ENCODE measurements around the gene MARS2. TPM values are rescaled to one million over a fixed set of nuclear protein-coding genes. Genes with fewer than 3 reads are reported as not detected.
A peak's percentile ranks its signal among the peaks of the same experiment; 100 is the strongest.

MARS2 gene
- total RNA-seq, 4 donors from 2014 or later: 9.9 to 14.5 (median 12.3) TPM

GRCh38 chr2:197669077-197669476 lies 36.1 kb upstream of the MARS2 start:
- Histone ChIP-seq H3K4me3 (no peak overlapping the region), H3K27me3 (no peaks in the 10 kb centered on the region), H3K4me1 (no peaks in the 10 kb centered on the region), H3K9me3 (peaks cover 0 to 18% (median 0%) of the 10 kb centered on the region in 3 donors), H3K27ac (no peak overlapping the region), H3K36me3 (no peaks in the 10 kb centered on the region)
- no peak for TF ChIP-seq CTCF (IDR thresholded peaks at IDR 0.05)
- TF ChIP-seq POLR2A (IDR thresholded peaks at IDR 0.05): no peak
- intact Hi-C loops (cut with DNase I): no loop called here
- no peak for DNase-seq

GRCh38 chr2:197672371-197672893 lies 32.7 kb upstream of the MARS2 start:
- Histone ChIP-seq H3K9me3 (no peaks in the 10 kb centered on the region), H3K36me3 (no peaks in the 10 kb centered on the region), H3K27me3 (no peaks in the 10 kb centered on the region), H3K27ac (no peak overlapping the region), H3K4me3 (no peak overlapping the region), H3K4me1 (no peaks in the 10 kb centered on the region)
- WGBS, 2 donors: 58 to 77% methylated on average over 1 of the region's 1 CpG
- intact Hi-C loops (cut with DNase I): no loop called here
- TF ChIP-seq POLR2A (IDR thresholded peaks at IDR 0.05) (no peak), CTCF (IDR thresholded peaks at IDR 0.05) (no peak)
- DNase-seq: no peak

GRCh38 chr2:197673106-197673505 lies 32.1 kb upstream of the MARS2 start:
- H3K9me3 ChIP-seq: no peaks in the 10 kb centered on the region
- H3K4me1 ChIP-seq: no peaks in the 10 kb centered on the region
- H3K27ac ChIP-seq: no peak overlapping the region
- no peak for DNase-seq
- intact Hi-C loops (cut with DNase I): no loop called here
- WGBS, 2 donors: 68 to 84% methylated on average over 4 of the region's 5 CpGs
- peak overlapping the region in 2 of 4 donors; percentile 15 to 26 for H3K4me3 ChIP-seq
- no peak for TF ChIP-seq POLR2A (IDR thresholded peaks at IDR 0.05)
- no peak for TF ChIP-seq CTCF (IDR thresholded peaks at IDR 0.05)
- no peaks in the 10 kb centered on the region for H3K36me3 ChIP-seq
- no peaks in the 10 kb centered on the region for H3K27me3 ChIP-seq

- H3K9me3 ChIP-seq: no peaks in the 10 kb centered on the region
- peak overlapping the region in 2 of 4 donors; percentile 26 to 39 for H3K4me3 ChIP-seq
- H3K27ac ChIP-seq: no peak overlapping the region
- H3K36me3 ChIP-seq: no peaks in the 10 kb centered on the region
- intact Hi-C loops (cut with DNase I): no loop called here
- 30 to 32% methylated on average over 1 of the region's 1 CpG for WGBS, 2 donors
- no peaks in the 10 kb centered on the region for H3K4me1 ChIP-seq
- no peak for DNase-seq
- TF ChIP-seq CTCF (IDR thresholded peaks at IDR 0.05) (no peak), POLR2A (IDR thresholded peaks at IDR 0.05) (no peak)
- H3K27me3 ChIP-seq: no peaks in the 10 kb centered on the region
These were observed 31.6 kb upstream of the MARS2 start for GRCh38 chr2:197673606-197674005.

- 33 to 42% methylated on average over 1 of the region's 1 CpG for WGBS, 2 donors
- Histone ChIP-seq H3K9me3 (no peaks in the 10 kb centered on the region), H3K4me3 (peak overlapping the region in 3 of 4 donors; percentile 37 to 58 (median 39)), H3K4me1 (no peaks in the 10 kb centered on the region), H3K27ac (no peak overlapping the region), H3K36me3 (no peaks in the 10 kb centered on the region), H3K27me3 (no peaks in the 10 kb centered on the region)
- intact Hi-C loops (cut with DNase I): no loop called here
- DNase-seq: no peak
- TF ChIP-seq POLR2A (IDR thresholded peaks at IDR 0.05): no peak
These were observed 31.1 kb upstream of the MARS2 start for GRCh38 chr2:197674060-197674459.

- peak overlapping the region in 3 of 4 donors; percentile 37 to 58 (median 39) for H3K4me3 ChIP-seq
- DNase-seq: no peak
- no peaks in the 10 kb centered on the region for H3K4me1 ChIP-seq
- H3K36me3 ChIP-seq: no peaks in the 10 kb centered on the region
- no peak for TF ChIP-seq CTCF (IDR thresholded peaks at IDR 0.05)
- TF ChIP-seq POLR2A (IDR thresholded peaks at IDR 0.05): no peak
- 12 to 35% methylated on average over 3 of the region's 3 CpGs for WGBS, 2 donors
- intact Hi-C loops (cut with DNase I): no loop called here
- peak overlapping the region in 2 of 4 donors; percentile 68 to 77 for H3K27ac ChIP-seq
- no peaks in the 10 kb centered on the region for H3K27me3 ChIP-seq
- no peaks in the 10 kb centered on the region for H3K9me3 ChIP-seq
These were observed 30.6 kb upstream of the MARS2 start for GRCh38 chr2:197674591-197674990.

Data from esophagus squamous epithelium (tissue), 5 donors.